ENCODE results near the gene NPTXR.

GRCh38 chr22:38879961-38880360 is 36.1 kb upstream of the NPTXR start:
- TF ChIP-seq CTCF (conservative IDR thresholded peaks at IDR 0.05; ENCODE audit: low read depth, low read length) (no peak), POLR2A (IDR thresholded peaks at IDR 0.05; ENCODE audit: low read depth, low read length) (no peak), FOS (IDR thresholded peaks at IDR 0.05; ENCODE audit: low read depth, low read length) (no peak), NFE2L2 (IDR thresholded peaks at IDR 0.05; ENCODE audit: low read depth, low read length) (no peak), MXI1 (IDR thresholded peaks at IDR 0.05; ENCODE audit: borderline replicate concordance, low read depth, low read length) (no peak), RCOR1 (IDR thresholded peaks at IDR 0.05; ENCODE audit: insufficient replicate concordance, low read length) (no peak), MAFK (IDR thresholded peaks at IDR 0.05; ENCODE audit: low read depth, low read length) (no peak), USF2 (IDR thresholded peaks at IDR 0.05; ENCODE audit: low read depth, low read length) (no peak), ELK1 (IDR thresholded peaks at IDR 0.05; ENCODE audit: borderline replicate concordance, low read depth, low read length) (no peak), CHD1 (IDR thresholded peaks at IDR 0.05; ENCODE audit: low read depth, low read length) (no peak), RAD21 (IDR thresholded peaks at IDR 0.05; ENCODE audit: low read length) (no peak), BHLHE40 (IDR thresholded peaks at IDR 0.05; ENCODE audit: low read depth, low read length) (no peak)

All from IMR-90 (cell line).